Kidney epithelial cell (primary cell): ENCODE results near the gene GDPD5. TPM values are rescaled to one million over a fixed set of nuclear protein-coding genes. Genes with fewer than 3 reads are reported as not detected.

Source experiments
- DNase-seq: peaks from one replicate; pipeline ENCODE4 v3.0.0-alpha.2; 2010; ENCODE audit warnings: low read depth
- H3K27me3 ChIP-seq: 2 replicates; pipeline ENCODE4 v1.6.0; 2011; ENCODE audit warnings: low read length; ENCODE audit not compliant: control insufficient read depth, insufficient read depth
- H3K36me3 ChIP-seq: 2 replicates; pipeline ENCODE4 v1.5.1; 2011; ENCODE audit warnings: low read length; ENCODE audit not compliant: control insufficient read depth, insufficient read depth
- H3K4me3 ChIP-seq: 2 replicates; pipeline ENCODE4 v1.5.1; 2011; ENCODE audit warnings: low read depth, mild to moderate bottlenecking, control low read depth, low read length
- total RNA-seq: library from RNA; depleted of rRNA; stranded (reverse); fragments of >200 nt; gene quantifications from 2 replicates; pipeline ENCODE4 v1.2.3, GENCODE V29; 2015
- TF ChIP-seq, protein P1 (sequence below): IDR thresholded peaks from 2 replicates; pipeline ENCODE4 v1.5.1; 2011; ENCODE audit warnings: mild to moderate bottlenecking, moderate library complexity, low read length, control low read depth, inconsistent platforms; ENCODE audit not compliant: insufficient read depth, poor library complexity, severe bottlenecking

GDPD5 gene
- total RNA-seq, 1 donor from 2014 or later: 12.7 TPM

DNA sequence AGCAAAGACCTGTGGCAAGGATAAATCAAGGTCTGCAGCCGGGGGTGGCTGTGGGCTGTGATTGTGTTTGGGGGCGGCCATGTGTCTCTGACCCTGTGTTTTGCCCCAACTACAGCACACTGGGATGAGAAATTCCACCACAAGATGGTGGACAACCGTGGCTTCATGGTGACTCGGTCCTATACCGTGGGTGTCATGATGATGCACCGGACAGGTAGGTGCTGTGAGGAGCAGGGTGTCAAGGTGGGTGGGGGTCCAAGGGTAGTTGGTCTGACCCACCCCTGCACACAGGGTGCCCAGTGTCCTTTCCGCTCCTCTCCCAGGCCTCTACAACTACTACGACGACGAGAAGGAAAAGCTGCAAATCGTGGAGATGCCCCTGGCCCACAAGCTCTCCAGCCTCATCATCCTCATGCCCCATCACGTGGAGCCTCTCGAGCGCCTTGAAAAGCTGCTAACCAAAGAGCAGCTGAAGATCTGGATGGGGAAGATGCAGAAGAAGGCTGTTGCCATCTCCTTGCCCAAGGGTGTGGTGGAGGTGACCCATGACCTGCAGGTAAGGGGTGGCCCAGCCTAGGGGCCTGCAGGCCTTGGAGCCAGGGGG, 43.0 kb upstream of the GDPD5 start:
- DNase-seq: no peak

DNA sequence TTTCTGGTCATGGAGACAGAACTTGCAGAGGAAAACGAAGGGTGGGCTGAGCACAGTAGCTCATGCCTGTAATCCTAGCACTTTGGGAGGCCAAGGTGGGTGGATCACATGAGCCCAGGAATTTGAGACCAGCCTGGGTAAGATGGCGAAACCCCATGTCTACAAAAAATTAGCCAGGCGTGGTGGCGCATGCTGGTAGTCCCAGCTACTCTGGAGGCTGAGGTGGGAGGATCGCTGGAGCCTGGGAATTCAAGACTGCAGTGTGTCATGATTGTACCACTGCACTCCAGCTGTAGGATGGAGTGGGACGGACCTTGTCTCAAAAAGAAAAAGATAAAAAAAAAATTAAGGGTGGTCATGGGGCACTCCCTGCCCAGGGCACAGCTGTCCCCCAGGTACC, 42.2 kb upstream of the GDPD5 start:
- Histone ChIP-seq H3K4me3 (no peak overlapping the region), H3K27me3 (no peaks in the 10 kb centered on the region), H3K36me3 (peaks cover 2% of the 10 kb centered on the region)
- TF ChIP-seq, protein P1, sequence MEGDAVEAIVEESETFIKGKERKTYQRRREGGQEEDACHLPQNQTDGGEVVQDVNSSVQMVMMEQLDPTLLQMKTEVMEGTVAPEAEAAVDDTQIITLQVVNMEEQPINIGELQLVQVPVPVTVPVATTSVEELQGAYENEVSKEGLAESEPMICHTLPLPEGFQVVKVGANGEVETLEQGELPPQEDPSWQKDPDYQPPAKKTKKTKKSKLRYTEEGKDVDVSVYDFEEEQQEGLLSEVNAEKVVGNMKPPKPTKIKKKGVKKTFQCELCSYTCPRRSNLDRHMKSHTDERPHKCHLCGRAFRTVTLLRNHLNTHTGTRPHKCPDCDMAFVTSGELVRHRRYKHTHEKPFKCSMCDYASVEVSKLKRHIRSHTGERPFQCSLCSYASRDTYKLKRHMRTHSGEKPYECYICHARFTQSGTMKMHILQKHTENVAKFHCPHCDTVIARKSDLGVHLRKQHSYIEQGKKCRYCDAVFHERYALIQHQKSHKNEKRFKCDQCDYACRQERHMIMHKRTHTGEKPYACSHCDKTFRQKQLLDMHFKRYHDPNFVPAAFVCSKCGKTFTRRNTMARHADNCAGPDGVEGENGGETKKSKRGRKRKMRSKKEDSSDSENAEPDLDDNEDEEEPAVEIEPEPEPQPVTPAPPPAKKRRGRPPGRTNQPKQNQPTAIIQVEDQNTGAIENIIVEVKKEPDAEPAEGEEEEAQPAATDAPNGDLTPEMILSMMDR: no peak
- DNase-seq: no peak

More for the DNA sequence above, 43.0 kb upstream of the GDPD5 start:
- TF ChIP-seq, protein P1: no peak
- Histone ChIP-seq H3K36me3 (peaks cover 2% of the 10 kb centered on the region), H3K4me3 (no peak overlapping the region), H3K27me3 (no peaks in the 10 kb centered on the region)

DNA sequence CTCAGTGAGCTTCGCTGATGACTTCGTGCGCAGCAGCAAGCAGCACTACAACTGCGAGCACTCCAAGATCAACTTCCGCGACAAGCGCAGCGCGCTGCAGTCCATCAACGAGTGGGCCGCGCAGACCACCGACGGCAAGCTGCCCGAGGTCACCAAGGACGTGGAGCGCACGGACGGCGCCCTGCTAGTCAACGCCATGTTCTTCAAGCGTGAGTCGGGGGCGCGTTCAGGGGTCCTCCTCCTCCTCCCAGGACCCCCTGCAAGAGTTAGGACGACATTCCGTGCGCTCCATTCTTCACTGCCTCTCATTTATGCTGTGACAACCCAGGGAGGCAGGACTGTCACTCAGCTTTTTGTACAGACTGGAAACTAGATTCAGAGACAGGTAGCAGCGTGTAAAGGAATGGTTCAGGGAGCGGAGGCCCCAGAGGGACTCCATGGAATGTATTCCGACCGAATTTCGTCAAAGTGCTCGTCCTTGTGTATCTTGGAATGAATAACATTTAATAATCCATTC, 41.1 kb upstream of the GDPD5 start:
- DNase-seq: no peak
- Histone ChIP-seq H3K27me3 (no peaks in the 10 kb centered on the region), H3K36me3 (peaks cover 2% of the 10 kb centered on the region), H3K4me3 (no peak overlapping the region)
- TF ChIP-seq, protein P1: no peak

DNA sequence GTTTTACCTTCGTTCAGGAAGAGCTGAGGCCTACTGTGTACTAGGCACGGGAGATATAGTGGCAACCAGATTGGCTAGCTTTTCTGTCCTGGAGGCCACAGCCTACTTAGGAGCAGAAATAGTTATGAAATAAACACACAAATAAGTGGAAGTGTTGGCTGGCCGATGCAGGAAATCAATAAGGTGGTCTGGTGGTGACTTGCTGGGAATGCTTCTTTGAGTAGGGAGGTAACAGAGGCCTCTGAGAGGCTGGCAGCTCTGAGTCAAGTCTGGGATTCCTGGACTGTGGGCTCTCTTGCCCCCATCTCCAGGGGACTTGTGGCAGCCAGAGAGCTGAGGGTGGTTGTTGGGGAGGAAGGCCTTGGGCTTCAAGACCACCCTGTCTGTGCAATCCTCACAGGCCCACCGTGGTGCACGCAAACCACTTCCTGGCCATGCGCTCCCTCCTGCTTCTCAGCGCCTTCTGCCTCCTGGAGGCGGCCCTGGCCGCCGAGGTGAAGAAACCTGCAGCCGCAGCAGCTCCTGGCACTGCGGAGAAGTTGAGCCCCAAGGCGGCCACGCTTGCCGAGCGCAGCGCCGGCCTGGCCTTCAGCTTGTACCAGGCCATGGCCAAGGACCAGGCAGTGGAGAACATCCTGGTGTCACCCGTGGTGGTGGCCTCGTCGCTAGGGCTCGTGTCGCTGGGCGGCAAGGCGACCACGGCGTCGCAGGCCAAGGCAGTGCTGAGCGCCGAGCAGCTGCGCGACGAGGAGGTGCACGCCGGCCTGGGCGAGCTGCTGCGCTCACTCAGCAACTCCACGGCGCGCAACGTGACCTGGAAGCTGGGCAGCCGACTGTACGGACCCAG, 40.4 kb upstream of the GDPD5 start:
- Histone ChIP-seq H3K36me3 (peaks cover 2% of the 10 kb centered on the region), H3K4me3 (no peak overlapping the region), H3K27me3 (no peaks in the 10 kb centered on the region)
- TF ChIP-seq, protein P1: no peak
- no peak for DNase-seq

DNA sequence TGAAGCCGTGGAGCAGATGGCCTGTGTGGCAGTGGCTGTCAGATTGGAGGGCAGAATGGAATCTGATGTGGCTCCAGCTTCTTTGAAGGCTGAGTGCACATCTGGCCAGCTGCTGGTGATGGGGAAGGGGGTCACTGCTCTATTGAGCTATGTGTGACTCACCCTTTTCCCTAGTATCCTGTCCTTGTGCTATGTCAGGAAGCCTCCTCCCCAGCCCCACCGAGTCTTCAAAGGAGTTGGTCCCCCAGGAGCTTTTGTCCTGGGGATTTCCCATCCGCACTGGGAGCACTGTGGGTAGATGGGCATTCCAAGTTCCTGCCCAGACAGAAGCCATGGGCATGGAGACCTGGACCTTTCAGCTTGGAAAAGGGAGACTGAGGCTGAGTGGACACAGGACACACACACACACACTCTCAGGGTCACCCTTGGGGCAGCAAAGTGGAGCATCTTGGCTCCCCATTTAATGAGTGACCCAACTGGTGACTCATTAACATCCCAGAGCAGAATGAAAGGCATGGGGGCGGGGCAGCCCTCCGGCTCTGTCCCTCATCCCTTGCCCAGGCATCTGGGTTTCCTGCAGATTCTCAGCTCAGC, 39.6 kb upstream of the GDPD5 start:
- TF ChIP-seq, protein P1: no peak
- Histone ChIP-seq H3K27me3 (no peaks in the 10 kb centered on the region), H3K4me3 (no peak overlapping the region), H3K36me3 (peaks cover 2% of the 10 kb centered on the region)
- DNase-seq: no peak
